Measurements from ENCODE around the gene PCED1B.

PCED1B gene

DNA sequence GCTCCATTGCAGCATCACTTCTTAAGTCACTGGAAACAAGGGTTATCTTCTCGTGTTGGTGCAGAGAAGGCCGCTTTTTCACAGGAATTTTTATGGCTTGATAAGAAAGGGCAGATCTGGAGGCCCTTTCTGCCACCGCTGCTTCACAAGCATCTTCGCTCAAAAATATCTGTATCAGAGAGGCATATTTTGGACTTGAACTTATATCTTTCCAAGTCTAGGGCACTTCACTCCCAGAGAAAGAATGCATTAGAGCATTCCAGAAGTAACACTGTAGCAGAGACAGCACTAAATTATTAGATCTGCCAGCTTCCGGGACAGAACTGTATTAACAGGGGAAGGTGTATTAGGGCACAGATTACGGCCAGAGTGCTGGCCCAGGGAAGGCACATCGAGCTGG is 152.0 kb downstream of the PCED1B start:
- no peak for DNase-seq (ENCODE audit: low read depth in 2 of 2)

- DNase-seq (ENCODE audit: low read depth in 2 of 2) = no peak
These were observed 155.2 kb downstream of the PCED1B start for GRCh38 chr12:47234576-47235141.

DNA sequence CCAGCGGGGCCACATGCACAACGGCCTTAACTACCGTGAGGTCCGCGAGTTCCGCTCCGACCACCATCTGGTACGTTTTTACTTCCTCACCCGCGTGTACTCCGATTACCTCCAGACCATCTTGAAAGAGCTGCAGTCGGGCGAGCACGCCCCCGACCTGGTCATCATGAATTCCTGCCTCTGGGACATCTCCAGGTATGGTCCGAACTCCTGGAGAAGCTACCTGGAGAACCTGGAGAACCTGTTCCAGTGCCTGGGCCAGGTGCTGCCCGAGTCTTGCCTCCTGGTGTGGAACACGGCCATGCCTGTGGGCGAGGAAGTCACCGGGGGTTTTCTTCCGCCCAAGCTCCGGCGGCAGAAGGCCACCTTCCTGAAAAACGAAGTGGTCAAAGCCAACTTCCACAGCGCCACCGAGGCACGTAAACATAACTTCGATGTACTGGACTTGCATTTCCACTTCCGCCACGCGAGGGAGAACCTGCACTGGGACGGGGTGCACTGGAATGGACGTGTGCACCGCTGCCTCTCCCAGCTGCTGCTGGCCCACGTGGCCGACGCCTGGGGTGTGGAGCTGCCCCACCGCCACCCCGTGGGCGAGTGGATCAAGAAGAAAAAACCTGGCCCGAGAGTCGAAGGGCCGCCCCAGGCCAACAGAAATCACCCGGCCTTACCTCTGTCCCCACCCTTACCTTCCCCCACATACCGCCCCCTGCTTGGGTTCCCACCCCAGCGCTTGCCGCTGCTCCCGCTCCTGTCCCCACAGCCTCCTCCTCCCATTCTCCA is 156.0 kb downstream of the PCED1B start:
- no peak for DNase-seq (ENCODE audit: low read depth in 2 of 2)

DNA sequence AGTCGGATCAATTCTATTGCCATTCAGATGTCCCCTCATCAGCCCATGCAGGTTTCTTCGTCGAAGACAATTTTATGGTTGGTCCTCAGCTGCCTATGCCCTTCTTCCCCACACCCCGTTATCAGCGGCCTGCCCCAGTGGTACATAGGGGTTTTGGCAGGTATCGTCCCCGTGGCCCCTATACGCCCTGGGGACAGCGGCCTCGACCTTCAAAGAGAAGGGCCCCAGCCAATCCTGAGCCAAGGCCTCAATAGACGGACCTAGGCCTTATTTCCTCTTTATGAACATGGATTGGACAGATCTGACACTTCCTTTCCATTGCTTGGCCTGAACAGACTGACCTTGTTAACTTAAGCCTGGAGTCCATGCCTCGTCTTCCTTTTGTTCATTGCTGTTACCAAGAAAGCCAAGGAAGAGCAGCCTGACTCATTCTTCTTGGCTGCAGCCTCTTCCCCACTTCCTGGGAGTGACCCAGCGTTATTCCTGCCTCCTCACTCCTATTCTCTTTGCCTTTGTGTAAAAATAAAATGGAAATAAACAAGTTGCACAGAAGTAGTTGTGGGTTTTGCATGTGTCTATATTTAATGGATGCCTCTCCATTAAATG is 156.8 kb downstream of the PCED1B start:
- DNase-seq (ENCODE audit: low read depth in 2 of 2) = no peak

GRCh38 chr12:47237751-47238211 is 158.4 kb downstream of the PCED1B start:
- DNase-seq (ENCODE audit: low read depth in 2 of 2) = no peak

DNA sequence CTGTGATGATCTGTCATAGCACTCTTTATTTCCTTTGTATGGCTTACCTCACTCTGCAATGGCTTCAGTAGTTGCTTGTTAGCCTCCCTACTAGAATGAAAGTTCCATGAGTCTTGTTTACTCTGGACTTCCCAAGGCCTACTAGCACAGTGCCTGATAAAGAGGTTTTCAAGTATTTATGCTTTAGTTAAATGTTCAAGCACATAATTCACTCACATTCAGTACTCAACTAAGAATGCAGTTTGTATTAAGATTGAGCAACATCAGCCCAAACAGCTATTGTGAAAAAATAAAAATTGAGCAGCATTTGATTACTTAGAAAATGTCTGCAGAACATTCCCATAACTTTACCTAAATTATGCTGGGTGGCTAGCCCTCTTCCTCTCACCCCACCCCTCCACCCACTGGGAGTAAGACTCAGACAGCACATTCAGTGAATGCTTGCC is 159.3 kb downstream of the PCED1B start:
- DNase-seq (ENCODE audit: low read depth in 2 of 2) = no peak

DNA sequence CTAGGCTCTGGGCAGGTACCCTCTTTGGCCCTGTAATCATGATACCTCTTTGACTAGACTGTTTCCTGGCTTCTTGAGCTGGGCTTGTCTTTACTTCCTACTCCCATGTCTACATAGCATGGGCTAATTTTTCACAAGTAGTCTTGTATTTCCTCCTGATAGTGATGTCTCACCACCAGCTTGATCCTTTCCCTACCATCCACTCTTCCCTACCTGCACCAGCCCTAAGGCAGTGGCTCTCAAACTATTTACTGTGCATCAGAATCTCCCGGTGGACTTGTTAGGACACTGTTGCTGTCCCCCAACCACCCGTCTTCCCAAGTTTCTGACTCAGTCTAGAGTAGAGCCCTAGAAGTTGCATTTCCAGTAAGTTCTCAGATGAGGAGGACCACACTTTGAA is 163.0 kb downstream of the PCED1B start:
- DNase-seq (ENCODE audit: low read depth in 2 of 2) = no peak

DNA sequence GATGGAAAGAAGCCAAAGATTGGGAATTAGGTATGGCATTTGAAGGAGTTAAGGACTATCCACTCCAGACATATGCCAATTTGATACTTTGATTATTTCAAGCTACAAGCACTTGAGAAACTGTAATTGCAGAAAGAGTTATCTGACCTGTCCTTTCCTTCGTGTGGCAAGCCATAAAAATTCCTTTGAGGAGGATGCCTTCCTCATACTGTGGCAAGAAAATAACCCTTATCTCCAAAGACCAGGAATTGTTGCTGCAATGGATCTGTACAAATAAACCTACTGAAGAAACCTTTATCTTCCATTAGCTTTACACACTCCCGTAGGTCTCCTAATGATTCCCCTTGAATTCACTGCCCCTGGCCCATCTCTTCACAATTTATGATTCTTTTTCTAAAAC is 165.4 kb downstream of the PCED1B start:
- no peak for DNase-seq (ENCODE audit: low read depth in 2 of 2)

DNA sequence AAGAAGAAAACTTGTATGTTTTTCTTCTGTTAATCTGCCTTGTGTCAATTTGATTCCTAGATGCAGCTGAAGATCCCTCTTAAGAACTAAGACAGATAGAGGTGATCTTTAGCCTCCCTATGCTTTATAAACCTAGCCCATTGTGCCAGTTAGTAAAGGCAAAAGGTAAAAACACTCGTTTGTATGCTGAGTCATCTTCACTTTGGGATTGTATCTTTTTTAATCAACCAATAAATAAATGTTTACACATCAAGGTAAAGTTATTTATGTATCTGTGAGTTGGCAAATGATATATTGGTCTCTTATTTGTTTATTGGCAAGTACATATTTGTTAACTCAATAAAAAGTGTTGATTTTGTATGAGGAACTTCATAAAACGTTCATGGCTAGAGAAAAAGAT is 166.2 kb downstream of the PCED1B start:
- DNase-seq (ENCODE audit: low read depth in 2 of 2) = no peak

GRCh38 chr12:47247418-47247817 is 168.0 kb downstream of the PCED1B start:
- DNase-seq (ENCODE audit: low read depth in 2 of 2) = no peak

GRCh38 chr12:47249082-47249481 is 169.7 kb downstream of the PCED1B start:
- no peak for DNase-seq (ENCODE audit: low read depth in 2 of 2)

- DNase-seq (ENCODE audit: low read depth in 2 of 2) = no peak
These were observed 170.4 kb downstream of the PCED1B start for GRCh38 chr12:47249719-47250357.

DNA sequence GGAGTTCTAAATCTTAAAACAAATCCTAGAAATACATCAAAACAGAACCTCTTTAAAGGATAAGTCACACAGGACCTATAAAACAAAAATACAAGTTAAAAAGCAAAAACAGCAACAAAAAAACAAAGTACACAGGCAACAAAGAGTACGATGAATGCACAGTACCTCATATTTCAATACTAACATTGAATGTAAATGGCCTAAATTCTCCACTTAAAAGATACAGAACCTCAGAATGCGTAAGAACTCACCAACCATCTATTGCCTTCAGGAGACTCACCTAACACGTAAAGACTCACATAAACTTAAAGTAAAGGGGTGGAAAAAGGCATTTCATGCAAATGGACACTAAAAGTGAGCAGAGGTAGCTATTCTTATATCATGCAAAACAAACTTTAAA is 172.5 kb downstream of the PCED1B start:
- no peak for DNase-seq (ENCODE audit: low read depth in 2 of 2)

- DNase-seq (ENCODE audit: low read depth in 2 of 2) = no peak
These were observed 185.5 kb downstream of the PCED1B start for GRCh38 chr12:47264951-47265350.

- DNase-seq (ENCODE audit: low read depth in 2 of 2) = no peak
These were observed 186.0 kb downstream of the PCED1B start for GRCh38 chr12:47265391-47265790.

DNA sequence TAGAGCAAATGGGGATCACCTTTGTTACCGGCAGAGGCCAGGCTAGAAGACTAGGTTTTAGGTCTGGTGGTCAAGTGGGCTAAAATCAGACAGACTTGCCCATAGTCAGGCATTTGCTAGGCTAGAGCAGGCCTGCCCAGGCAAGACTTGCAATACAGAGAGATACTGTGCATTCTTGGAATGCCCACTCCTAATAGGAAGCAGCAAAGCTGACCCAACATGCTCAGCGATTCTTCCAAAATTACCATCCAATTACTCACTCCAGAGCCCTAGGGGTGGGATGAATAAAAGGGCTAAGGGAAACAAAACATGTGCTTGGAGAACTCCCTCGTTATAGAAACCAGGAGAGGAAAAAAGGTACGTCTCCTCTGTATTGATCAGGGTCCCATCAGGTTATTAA is 188.2 kb downstream of the PCED1B start:
- DNase-seq (ENCODE audit: low read depth in 2 of 2) = no peak

DNA sequence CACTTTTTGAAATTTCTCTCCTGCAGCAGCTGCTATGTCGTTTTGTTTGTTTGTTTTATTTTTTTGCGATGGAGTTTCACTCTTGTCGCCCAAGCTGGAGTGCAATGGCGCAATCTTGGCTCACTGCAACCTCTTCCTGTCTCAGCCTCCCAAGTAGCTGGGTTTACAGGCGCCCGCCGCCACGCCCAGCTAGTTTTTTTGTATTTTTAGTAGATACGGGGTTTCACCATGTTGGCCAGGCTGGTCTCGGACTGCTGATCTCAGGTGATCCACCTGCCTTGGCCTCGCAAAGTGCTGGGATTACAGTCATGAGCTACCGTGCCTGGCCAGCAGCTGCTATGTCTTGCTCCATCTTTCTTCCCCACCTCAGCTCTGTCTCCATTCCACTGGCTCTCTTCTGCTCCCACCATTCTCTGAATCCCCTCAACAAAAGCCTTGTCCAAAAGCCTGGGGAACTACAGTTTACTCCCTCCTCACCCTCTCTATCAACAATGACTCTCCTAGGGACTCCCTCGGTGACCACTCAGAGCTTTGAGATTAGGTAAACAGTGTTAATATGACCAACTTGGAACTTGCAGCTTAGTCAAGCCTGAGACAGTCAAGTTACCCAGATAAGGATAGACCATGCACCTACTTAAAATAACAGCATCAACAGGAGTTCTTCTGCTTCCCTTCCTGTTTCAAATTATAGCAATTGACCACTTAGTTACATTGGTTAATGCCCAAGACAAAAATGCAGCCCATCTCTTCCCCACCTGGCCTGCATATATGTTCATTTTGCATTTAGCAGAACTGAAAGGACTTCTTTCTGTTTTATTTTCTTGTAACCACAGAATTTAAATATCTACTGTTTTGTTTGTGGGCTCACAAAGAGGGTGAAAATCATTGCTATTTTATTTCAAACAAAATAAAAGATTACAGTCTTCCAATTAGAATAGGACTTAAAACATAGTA is 189.4 kb downstream of the PCED1B start:
- DNase-seq (ENCODE audit: low read depth in 2 of 2) = no peak

DNA sequence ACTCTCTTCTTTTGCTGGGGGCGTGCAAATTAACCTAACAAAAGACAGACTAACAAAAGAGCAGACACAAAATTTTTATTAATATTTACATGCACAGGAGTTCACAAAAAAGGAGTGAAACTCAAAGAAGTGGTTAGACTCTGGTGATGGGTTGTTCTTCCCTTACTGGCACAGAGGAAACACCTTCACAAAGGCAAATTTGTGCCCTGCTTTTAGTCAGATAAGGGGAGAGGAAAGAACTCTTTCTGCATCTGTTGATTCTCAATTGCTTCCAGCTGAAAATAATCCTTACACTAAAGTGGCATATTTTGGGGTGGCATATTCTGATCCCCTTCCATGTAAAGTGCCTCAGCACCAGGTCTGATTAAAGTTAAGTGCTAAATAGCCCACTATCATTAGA is 190.5 kb downstream of the PCED1B start:
- DNase-seq (ENCODE audit: low read depth in 2 of 2) = no peak

DNA sequence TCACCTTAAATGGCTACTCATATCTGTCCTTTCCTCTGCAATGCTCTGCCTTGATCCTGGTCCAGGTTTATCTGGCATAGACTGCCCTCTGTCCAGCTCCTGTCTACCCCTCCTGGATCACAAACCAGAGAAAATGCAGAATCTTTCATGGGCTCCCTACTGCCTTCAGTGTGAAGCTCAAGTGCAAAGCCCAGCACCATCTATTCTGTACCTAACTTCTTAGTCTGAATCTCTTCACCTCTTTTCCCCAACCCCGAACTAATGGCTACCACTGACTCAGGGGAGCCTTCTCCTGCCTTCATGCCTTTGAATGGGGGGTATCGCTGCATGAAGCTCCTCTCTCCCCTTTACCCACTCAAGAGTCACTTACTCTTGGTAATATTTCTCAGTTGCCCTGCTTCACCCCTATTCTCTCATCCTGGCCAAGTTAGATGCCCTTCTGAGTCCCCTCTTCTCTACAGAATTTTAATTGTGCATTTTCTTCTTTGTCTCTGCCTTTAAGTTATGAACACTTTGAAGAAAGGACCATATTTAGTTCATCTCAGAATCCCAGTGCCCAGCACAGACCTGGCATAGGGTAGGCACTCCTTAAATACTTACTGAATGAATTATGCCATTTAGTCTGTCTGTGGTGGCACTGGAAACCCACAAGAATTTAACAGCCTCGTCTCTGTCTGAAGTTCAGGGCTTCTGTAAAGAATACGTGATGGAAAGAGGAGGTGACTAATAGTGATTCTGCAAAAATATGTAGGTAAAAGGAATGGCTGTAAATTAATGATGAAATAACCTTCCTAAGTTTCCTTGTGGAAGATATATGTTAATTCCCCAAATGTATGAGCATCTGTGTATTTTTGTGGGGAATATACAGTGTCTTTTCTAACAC is 191.6 kb downstream of the PCED1B start:
- DNase-seq (ENCODE audit: low read depth in 2 of 2) = no peak

GRCh38 chr12:47271800-47272239 is 192.4 kb downstream of the PCED1B start:
- DNase-seq (ENCODE audit: low read depth in 2 of 2) = no peak
